Neural cell (in vitro differentiated cells): Measurements from ENCODE around the gene ACTG2. TPM values are rescaled to one million over a fixed set of nuclear protein-coding genes. Genes with fewer than 3 reads are reported as not detected.

Source experiments
- H2AFZ ChIP-seq: fragments of 200-600, 300-800 bp; sonication (generic), shearing (Covaris generic); 2 replicates; pipeline ENCODE4 v1.6.0; 2014; ENCODE audit warnings: low read depth, mild to moderate bottlenecking, antibody characterized with exemption, low read length, moderate library complexity
- H3F3A ChIP-seq: fragments of 200-600 bp; shearing (Covaris generic); 2 replicates; pipeline ENCODE4 v1.6.1; 2016; ENCODE audit warnings: mild to moderate bottlenecking, moderate library complexity, mixed read lengths, antibody characterized with exemption, low read length; ENCODE audit not compliant: insufficient read depth, poor library complexity, severe bottlenecking
- H3K27ac ChIP-seq: fragments of 200-600, 300-800 bp; sonication (generic), shearing (Covaris generic); 2 replicates; pipeline ENCODE4 v1.5.1; 2014; ENCODE audit warnings: mild to moderate bottlenecking, low read length, moderate library complexity
- H3K27me3 ChIP-seq: fragments of 300-800, 200-600 bp; sonication (generic), shearing (Covaris generic); 2 replicates; pipeline ENCODE4 v1.6.0; 2014; ENCODE audit warnings: mild to moderate bottlenecking, low read depth, low read length, moderate library complexity; ENCODE audit not compliant: insufficient read depth
- H3K36me3 ChIP-seq: fragments of 300-800, 200-600 bp; sonication (generic), shearing (Covaris generic); 2 replicates; pipeline ENCODE4 v1.5.1; 2014; ENCODE audit warnings: mild to moderate bottlenecking, antibody characterized with exemption, low read length, moderate library complexity; ENCODE audit not compliant: insufficient read depth
- H3K4me2 ChIP-seq: fragments of 300-800, 200-600 bp; sonication (generic), shearing (Covaris generic); 2 replicates; pipeline ENCODE4 v1.6.0; 2014; ENCODE audit warnings: mild to moderate bottlenecking, low read length
- H3K4me3 ChIP-seq: fragments of 300-800, 200-600 bp; sonication (generic), shearing (Covaris generic); 2 replicates; pipeline ENCODE4 v1.5.1; 2014; ENCODE audit warnings: mild to moderate bottlenecking, low read length, moderate library complexity
- H3K79me2 ChIP-seq: fragments of 200-600 bp; shearing (Covaris generic); replicated peaks from 2 replicates; pipeline ENCODE4 v1.6.0; 2014; ENCODE audit warnings: mild to moderate bottlenecking, low read length, moderate library complexity; ENCODE audit not compliant: insufficient read depth
- H3K9ac ChIP-seq: fragments of 300-800, 200-600 bp; sonication (generic), shearing (Covaris generic); 2 replicates; pipeline ENCODE4 v1.6.1; 2016; ENCODE audit warnings: mild to moderate bottlenecking, low read length, mixed read lengths
- H3K9me2 ChIP-seq: fragments of 200-600 bp; shearing (Covaris generic); 2 replicates; pipeline ENCODE4 v1.6.1; 2016; ENCODE audit warnings: mild to moderate bottlenecking, low read length, mixed read lengths; ENCODE audit not compliant: insufficient read depth
- H3K9me3 ChIP-seq: fragments of 200-600, 300-800 bp; sonication (generic), shearing (Covaris generic); 2 replicates; pipeline ENCODE4 v1.6.1; 2016; ENCODE audit warnings: mild to moderate bottlenecking, mixed run types, low read length, moderate library complexity, mixed read lengths
- H4K20me1 ChIP-seq: fragments of 200-600 bp; shearing (Covaris generic); 2 replicates; pipeline ENCODE4 v1.6.1; 2016; ENCODE audit warnings: mild to moderate bottlenecking, mixed run types; ENCODE audit not compliant: insufficient read depth
- EP300 ChIP-seq: fragments of 450-650 bp; conservative IDR thresholded peaks from 2 replicates; pipeline ENCODE4 v1.6.1; 2014; ENCODE audit warnings: antibody characterized with exemption, mild to moderate bottlenecking, moderate library complexity; ENCODE audit not compliant: poor library complexity, severe bottlenecking
- EZH2 ChIP-seq: fragments of 200-600, 300-800 bp; shearing (Covaris generic), sonication (generic); IDR thresholded peaks from 2 replicates; pipeline ENCODE4 v1.6.1; 2014; ENCODE audit warnings: antibody characterized with exemption, low read length, borderline replicate concordance, mild to moderate bottlenecking; ENCODE audit not compliant: insufficient read depth, poor library complexity, severe bottlenecking
- MXI1 ChIP-seq: fragments of 450-650 bp; conservative IDR thresholded peaks from 2 replicates; pipeline ENCODE4 v1.6.1; 2014; ENCODE audit warnings: antibody characterized with exemption, mild to moderate bottlenecking; ENCODE audit not compliant: poor library complexity, severe bottlenecking
- POLR2AphosphoS5 ChIP-seq: IDR thresholded peaks from 2 replicates; pipeline ENCODE4 v1.6.1; 2012
- RAD21 ChIP-seq: fragments of 450-650 bp; conservative IDR thresholded peaks from 2 replicates; pipeline ENCODE4 v1.6.1; 2014; ENCODE audit warnings: antibody characterized with exemption, mild to moderate bottlenecking, moderate library complexity
- SMC3 ChIP-seq: fragments of 450-650 bp; conservative IDR thresholded peaks from 2 replicates; pipeline ENCODE4 v1.6.1; 2014; ENCODE audit warnings: antibody characterized with exemption, mild to moderate bottlenecking, moderate library complexity; ENCODE audit not compliant: poor library complexity
- TAF1 ChIP-seq: IDR thresholded peaks from 2 replicates; pipeline ENCODE4 v1.6.1; 2012; ENCODE audit warnings: low read depth
- polyA plus RNA-seq: library from polyadenylated mRNA; depleted of rRNA; stranded (reverse); fragments of >200 nt; gene quantifications from 2 replicates; pipeline ENCODE4 v1.2.3, GENCODE V29; 2014
- TF ChIP-seq, protein P1 (sequence below): IDR thresholded peaks from 2 replicates; pipeline ENCODE4 v1.6.1; 2012; ENCODE audit warnings: borderline replicate concordance
- TF ChIP-seq, protein P2 (sequence below): fragments of 450-650 bp; IDR thresholded peaks from 2 replicates; pipeline ENCODE4 v1.5.1; 2014; ENCODE audit warnings: antibody characterized with exemption, mild to moderate bottlenecking, moderate library complexity; ENCODE audit not compliant: poor library complexity, severe bottlenecking

The ACTG2 gene
- polyA plus RNA-seq, 1 donor from 2014 or later = 0.67 TPM

DNA sequence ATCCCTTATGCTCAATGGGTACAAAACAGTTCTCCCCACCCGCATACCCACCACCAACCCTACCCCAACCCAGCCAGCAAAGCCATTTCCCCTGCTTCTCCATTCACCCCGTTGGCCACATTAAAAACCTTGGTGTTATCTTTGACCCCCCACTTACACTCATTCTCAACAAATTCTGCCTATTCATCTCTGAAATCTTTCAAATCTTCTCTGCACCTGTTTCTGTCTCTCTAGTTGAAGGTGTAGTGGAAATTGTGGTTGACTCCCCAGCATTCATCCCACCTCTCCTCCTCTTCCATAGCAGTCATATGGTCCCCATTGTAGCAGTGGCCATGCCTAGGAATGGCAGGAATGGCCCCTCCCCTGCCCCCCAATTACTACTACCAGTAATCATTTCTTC is 71.4 kb downstream of the ACTG2 start:
- no peaks in the 10 kb centered on the region for H3K9me3 ChIP-seq
- H3K36me3 ChIP-seq = peaks cover 2% of the 10 kb centered on the region
- no peaks in the 10 kb centered on the region for H3K27me3 ChIP-seq
- TF ChIP-seq EZH2 (no peak), TAF1 (no peak), SMC3 (no peak), RAD21 (no peak), MXI1 (no peak), POLR2AphosphoS5 (no peak), EP300 (no peak)
- TF ChIP-seq, protein P1, sequence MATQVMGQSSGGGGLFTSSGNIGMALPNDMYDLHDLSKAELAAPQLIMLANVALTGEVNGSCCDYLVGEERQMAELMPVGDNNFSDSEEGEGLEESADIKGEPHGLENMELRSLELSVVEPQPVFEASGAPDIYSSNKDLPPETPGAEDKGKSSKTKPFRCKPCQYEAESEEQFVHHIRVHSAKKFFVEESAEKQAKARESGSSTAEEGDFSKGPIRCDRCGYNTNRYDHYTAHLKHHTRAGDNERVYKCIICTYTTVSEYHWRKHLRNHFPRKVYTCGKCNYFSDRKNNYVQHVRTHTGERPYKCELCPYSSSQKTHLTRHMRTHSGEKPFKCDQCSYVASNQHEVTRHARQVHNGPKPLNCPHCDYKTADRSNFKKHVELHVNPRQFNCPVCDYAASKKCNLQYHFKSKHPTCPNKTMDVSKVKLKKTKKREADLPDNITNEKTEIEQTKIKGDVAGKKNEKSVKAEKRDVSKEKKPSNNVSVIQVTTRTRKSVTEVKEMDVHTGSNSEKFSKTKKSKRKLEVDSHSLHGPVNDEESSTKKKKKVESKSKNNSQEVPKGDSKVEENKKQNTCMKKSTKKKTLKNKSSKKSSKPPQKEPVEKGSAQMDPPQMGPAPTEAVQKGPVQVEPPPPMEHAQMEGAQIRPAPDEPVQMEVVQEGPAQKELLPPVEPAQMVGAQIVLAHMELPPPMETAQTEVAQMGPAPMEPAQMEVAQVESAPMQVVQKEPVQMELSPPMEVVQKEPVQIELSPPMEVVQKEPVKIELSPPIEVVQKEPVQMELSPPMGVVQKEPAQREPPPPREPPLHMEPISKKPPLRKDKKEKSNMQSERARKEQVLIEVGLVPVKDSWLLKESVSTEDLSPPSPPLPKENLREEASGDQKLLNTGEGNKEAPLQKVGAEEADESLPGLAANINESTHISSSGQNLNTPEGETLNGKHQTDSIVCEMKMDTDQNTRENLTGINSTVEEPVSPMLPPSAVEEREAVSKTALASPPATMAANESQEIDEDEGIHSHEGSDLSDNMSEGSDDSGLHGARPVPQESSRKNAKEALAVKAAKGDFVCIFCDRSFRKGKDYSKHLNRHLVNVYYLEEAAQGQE = no peak
- TF ChIP-seq, protein P2, sequence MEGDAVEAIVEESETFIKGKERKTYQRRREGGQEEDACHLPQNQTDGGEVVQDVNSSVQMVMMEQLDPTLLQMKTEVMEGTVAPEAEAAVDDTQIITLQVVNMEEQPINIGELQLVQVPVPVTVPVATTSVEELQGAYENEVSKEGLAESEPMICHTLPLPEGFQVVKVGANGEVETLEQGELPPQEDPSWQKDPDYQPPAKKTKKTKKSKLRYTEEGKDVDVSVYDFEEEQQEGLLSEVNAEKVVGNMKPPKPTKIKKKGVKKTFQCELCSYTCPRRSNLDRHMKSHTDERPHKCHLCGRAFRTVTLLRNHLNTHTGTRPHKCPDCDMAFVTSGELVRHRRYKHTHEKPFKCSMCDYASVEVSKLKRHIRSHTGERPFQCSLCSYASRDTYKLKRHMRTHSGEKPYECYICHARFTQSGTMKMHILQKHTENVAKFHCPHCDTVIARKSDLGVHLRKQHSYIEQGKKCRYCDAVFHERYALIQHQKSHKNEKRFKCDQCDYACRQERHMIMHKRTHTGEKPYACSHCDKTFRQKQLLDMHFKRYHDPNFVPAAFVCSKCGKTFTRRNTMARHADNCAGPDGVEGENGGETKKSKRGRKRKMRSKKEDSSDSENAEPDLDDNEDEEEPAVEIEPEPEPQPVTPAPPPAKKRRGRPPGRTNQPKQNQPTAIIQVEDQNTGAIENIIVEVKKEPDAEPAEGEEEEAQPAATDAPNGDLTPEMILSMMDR = no peak
- no peak overlapping the region for H3K9ac ChIP-seq
- no peaks in the 10 kb centered on the region for H3K79me2 ChIP-seq
- H2AFZ ChIP-seq = no peak overlapping the region
- no peaks in the 10 kb centered on the region for H3F3A ChIP-seq
- no peaks in the 10 kb centered on the region for H3K9me2 ChIP-seq
- no peaks in the 10 kb centered on the region for H4K20me1 ChIP-seq
- no peak overlapping the region for H3K27ac ChIP-seq
- no peak overlapping the region for H3K4me2 ChIP-seq
- no peak overlapping the region for H3K4me3 ChIP-seq

DNA sequence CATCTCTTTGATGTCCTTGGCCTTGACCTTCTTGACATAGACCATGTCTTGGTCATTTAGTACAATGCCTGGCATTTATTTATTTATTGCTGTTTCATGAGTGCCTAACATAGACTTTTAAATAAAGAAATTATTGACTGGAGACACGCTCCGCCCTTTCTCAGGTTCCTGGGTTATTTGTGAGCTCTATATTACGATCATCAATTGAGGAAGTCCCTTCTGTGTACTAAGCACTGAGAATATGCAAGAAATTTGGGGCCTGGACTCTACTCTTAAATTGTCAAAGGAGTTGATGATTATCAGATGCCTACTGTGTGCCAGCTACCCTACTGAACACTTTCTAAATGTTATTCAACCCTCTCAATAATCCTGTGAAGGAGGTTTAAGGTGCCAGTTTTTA is 72.2 kb downstream of the ACTG2 start:
- Histone ChIP-seq H3K9me3 (no peaks in the 10 kb centered on the region), H3K27ac (no peak overlapping the region), H3F3A (no peaks in the 10 kb centered on the region), H3K9ac (no peak overlapping the region), H3K27me3 (no peaks in the 10 kb centered on the region), H3K4me2 (no peak overlapping the region), H4K20me1 (no peaks in the 10 kb centered on the region), H2AFZ (no peak overlapping the region), H3K36me3 (no peaks in the 10 kb centered on the region), H3K9me2 (no peaks in the 10 kb centered on the region), H3K79me2 (no peaks in the 10 kb centered on the region), H3K4me3 (no peak overlapping the region)
- TF ChIP-seq SMC3 = no peak
